ENCODE measurements around the gene CILP2.

GRCh38 chr19:19540064-19540714, 2.1 kb downstream of the CILP2 start:
- TF ChIP-seq CTCF (conservative IDR thresholded peaks at IDR 0.05; ENCODE audit: low read length) (no peak), EZH2phosphoT487 (IDR thresholded peaks at IDR 0.05; ENCODE audit: borderline replicate concordance) (no peak)
